K562 (cell line): Measurements from ENCODE around the gene ZNF516.

ENCODE experiments used
- NR1H2 ChIP-seq: sonication (generic); formaldehyde crosslinking; IDR thresholded peaks from 2 replicates; pipeline ENCODE4 v1.4.0; 2020; ENCODE audit warnings: mild to moderate bottlenecking, missing genetic modification reagents
- ZBTB40 ChIP-seq, 2 experiments: fragments of 450-650 bp in 1 of 2; sonication (generic) in 1 of 2; formaldehyde crosslinking in 1 of 2; IDR thresholded peaks; 2 replicates each; pipeline versions ENCODE4 v1.7.1 to v1.9.0; 2016 to 2022; ENCODE audit warnings: inconsistent platforms in 1 of 2, mild to moderate bottlenecking in 1 of 2, missing genetic modification reagents in 1 of 2

- TF ChIP-seq ZBTB40 (IDR thresholded peaks at IDR 0.05) (no peak), ZBTB40 (CRISPR knock-in tag; IDR thresholded peaks at IDR 0.05) (no peak), NR1H2 (CRISPR knock-in tag) (no peak)
These were observed 177.9 kb downstream of the ZNF516 start for GRCh38 chr18:76317136-76317535.
